H1 (cell line): ENCODE measurements around the gene CXCL10. TPM values are rescaled to one million over a fixed set of nuclear protein-coding genes. Genes with fewer than 3 reads are reported as not detected.

Source experiments
- CTCF ChIA-PET: fragments of 300-600 bp; sonication (Branson Sonifier 250); formaldehyde crosslinking; loops from one replicate; lab custom pipeline; 2021; ENCODE audit not compliant: partially characterized antibody; lab: Charles Lee
- POLR2A ChIA-PET: fragments of 300-600 bp; sonication (Branson Sonifier 250); formaldehyde crosslinking; loops from one replicate; lab custom pipeline; 2021; ENCODE audit warnings: inconsistent platforms; ENCODE audit not compliant: partially characterized antibody; lab: Charles Lee
- DNase-seq, 2 experiments: peaks; one replicate each; pipeline versions ENCODE4 v3.0.0 to v3.0.0-alpha.2; 2010 to 2022; ENCODE audit warnings: low spot score in 2 of 2, low read depth in 1 of 2, mixed read lengths in 1 of 2
- FAIRE-seq: peaks from 2 replicates; lab custom pipeline; 2011; peaks lifted over from hg19 to GRCh38; lab: Jason Lieb, UNC
- H2AFZ ChIP-seq: 2 replicates; pipeline ENCODE4 v1.8.1; 2012; ENCODE audit warnings: low read length, inconsistent platforms
- H2AK5ac ChIP-seq: 2 replicates; pipeline ENCODE4 v1.6.1; 2013; ENCODE audit warnings: low read depth, low read length
- H2BK120ac ChIP-seq: replicated peaks from 2 replicates; pipeline ENCODE3; 2013; ENCODE audit warnings: low read depth, low read length, inconsistent platforms
- H2BK12ac ChIP-seq: 2 replicates; pipeline ENCODE4 v1.6.1; 2013; ENCODE audit warnings: low read depth, low read length
- H2BK15ac ChIP-seq: 2 replicates; pipeline ENCODE4 v1.6.1; 2013; ENCODE audit warnings: low read length
- H2BK20ac ChIP-seq: 2 replicates; pipeline ENCODE4 v1.6.1; 2013; ENCODE audit warnings: low read length
- H2BK5ac ChIP-seq: 2 replicates; pipeline ENCODE4 v1.6.1; 2013; ENCODE audit warnings: low read depth, low read length
- H3K14ac ChIP-seq: 2 replicates; pipeline ENCODE4 v1.6.1; 2013; ENCODE audit warnings: inconsistent platforms; ENCODE audit not compliant: insufficient read length
- H3K18ac ChIP-seq: 2 replicates; pipeline ENCODE4 v1.6.1; 2013; ENCODE audit warnings: low read length; ENCODE audit errors: extremely low read depth
- H3K23ac ChIP-seq: 2 replicates; pipeline ENCODE4 v1.6.1; 2013; ENCODE audit warnings: inconsistent platforms; ENCODE audit not compliant: insufficient read length
- H3K23me2 ChIP-seq: 2 replicates; pipeline ENCODE4 v1.6.1; 2013; ENCODE audit warnings: low read depth, low read length
- H3K27ac ChIP-seq: 2 replicates; pipeline ENCODE4 v1.6.1; 2011; ENCODE audit warnings: low read depth, low read length, inconsistent platforms
- H3K27me3 ChIP-seq, 4 experiments: replicated peaks in 1 of 4; 1 replicate in 1 of 4; 2 replicates in 3 of 4; pipeline versions ENCODE4 v1.6.1 to v1.8.1; 2011 to 2013; ENCODE audit warnings: low read length in 3 of 4, mild to moderate bottlenecking in 3 of 4, inconsistent platforms in 2 of 4, mixed read lengths in 2 of 4, moderate library complexity in 1 of 4; ENCODE audit not compliant: control insufficient read depth in 3 of 4, insufficient read depth in 3 of 4; ENCODE audit errors: extremely low read depth in 1 of 4
- H3K36me3 ChIP-seq, 4 experiments: 2 replicates each; pipeline versions ENCODE4 v1.6.1 to v1.8.1; 2011 to 2013; ENCODE audit warnings: mild to moderate bottlenecking in 4 of 4, low read length in 3 of 4, moderate library complexity in 2 of 4, control low read depth in 1 of 4, inconsistent platforms in 1 of 4; ENCODE audit not compliant: insufficient read depth in 4 of 4, control insufficient read depth in 2 of 4
- H3K4ac ChIP-seq: replicated peaks from 2 replicates; pipeline ENCODE3; 2013; ENCODE audit warnings: low read length, low read depth, mixed read lengths, inconsistent platforms; ENCODE audit not compliant: insufficient read length
- H3K4me1 ChIP-seq, 4 experiments: replicated peaks in 1 of 4; 1 replicate in 1 of 4; 2 replicates in 3 of 4; pipeline versions ENCODE4 v1.6.1 to v1.8.1; 2011 to 2013; ENCODE audit warnings: low read length in 3 of 4, inconsistent platforms in 2 of 4, mixed read lengths in 1 of 4; ENCODE audit not compliant: insufficient read depth in 4 of 4, control insufficient read depth in 3 of 4
- H3K4me2 ChIP-seq, 2 experiments: 2 replicates each; pipeline versions ENCODE4 v1.6.1 to v1.8.1; 2011 to 2013; ENCODE audit warnings: low read depth in 2 of 2, low read length in 2 of 2, control low read depth in 1 of 2, inconsistent platforms in 1 of 2, mild to moderate bottlenecking in 1 of 2; ENCODE audit not compliant: insufficient read depth in 1 of 2
- H3K4me3 ChIP-seq, 4 experiments: fragments of 200-600, 300-600 bp in 1 of 4; sonication (generic), shearing (Covaris generic), sonication (Bioruptor Twin) in 1 of 4; 2 replicates each; pipeline versions ENCODE4 v1.5.1 to v1.8.1; 2011 to 2016; ENCODE audit warnings: low read length in 4 of 4, low read depth in 3 of 4, control low read depth in 2 of 4, inconsistent platforms in 2 of 4, mild to moderate bottlenecking in 2 of 4, mixed read lengths in 1 of 4, moderate library complexity in 1 of 4; ENCODE audit not compliant: insufficient read depth in 2 of 4; ENCODE audit errors: extremely low read depth in 1 of 4
- H3K56ac ChIP-seq: replicated peaks from 2 replicates; pipeline ENCODE3; 2013; ENCODE audit warnings: low read depth, mild to moderate bottlenecking, mixed read lengths, low read length, inconsistent platforms; ENCODE audit not compliant: insufficient read length
- H3K79me1 ChIP-seq: 2 replicates; pipeline ENCODE4 v1.6.1; 2013; ENCODE audit warnings: low read depth, low read length, control low read depth
- H3K79me2 ChIP-seq, 2 experiments: 2 replicates each; pipeline versions ENCODE4 v1.6.1 to v1.8.1; 2012 to 2013; ENCODE audit warnings: low read length in 2 of 2, mild to moderate bottlenecking in 2 of 2, inconsistent platforms in 1 of 2; ENCODE audit not compliant: insufficient read depth in 2 of 2, control insufficient read depth in 1 of 2
- H3K9ac ChIP-seq, 4 experiments: replicated peaks in 1 of 4; 1 replicate in 1 of 4; 2 replicates in 3 of 4; pipeline versions ENCODE4 v1.6.1 to v1.8.1; 2011 to 2013; ENCODE audit warnings: low read depth in 3 of 4, low read length in 3 of 4, control low read depth in 2 of 4, mild to moderate bottlenecking in 2 of 4, moderate library complexity in 2 of 4, inconsistent platforms in 1 of 4; ENCODE audit errors: extremely low read depth in 1 of 4
- H3K9me3 ChIP-seq, 2 experiments: 2 replicates each; pipeline versions ENCODE4 v1.6.1 to v1.8.1; 2012 to 2013; ENCODE audit warnings: mild to moderate bottlenecking in 2 of 2, moderate library complexity in 2 of 2, control low read depth in 1 of 2, inconsistent platforms in 1 of 2, low read depth in 1 of 2, low read length in 1 of 2, mixed read lengths in 1 of 2; ENCODE audit not compliant: insufficient read depth in 2 of 2
- H4K20me1 ChIP-seq, 2 experiments: replicated peaks in 1 of 2; 2 replicates each; pipeline versions ENCODE3 to v1.8.1; 2011 to 2013; ENCODE audit warnings: inconsistent platforms in 2 of 2, low read length in 2 of 2, mild to moderate bottlenecking in 1 of 2; ENCODE audit not compliant: insufficient read depth in 2 of 2, control insufficient read depth in 1 of 2
- H4K5ac ChIP-seq: 2 replicates; pipeline ENCODE4 v1.6.1; 2013; ENCODE audit warnings: low read length, low read depth, mixed read lengths, inconsistent platforms; ENCODE audit not compliant: insufficient read length
- H4K8ac ChIP-seq: 2 replicates; pipeline ENCODE4 v1.8.0; 2013; ENCODE audit warnings: mild to moderate bottlenecking, moderate library complexity, low read length, inconsistent platforms; ENCODE audit not compliant: insufficient read depth; ENCODE audit errors: extremely low read depth
- H4K91ac ChIP-seq: replicated peaks from 2 replicates; pipeline ENCODE3; 2013; ENCODE audit warnings: low read length, mixed read lengths, inconsistent platforms; ENCODE audit not compliant: insufficient read length
- CHD1 ChIP-seq: IDR thresholded peaks from 2 replicates; pipeline ENCODE4 v1.6.1; 2012; ENCODE audit warnings: low read depth, low read length, improper control_type of control experiment
- GTF2F1 ChIP-seq: IDR thresholded peaks from 2 replicates; pipeline ENCODE4 v1.6.1; 2012; ENCODE audit warnings: low read depth, low read length, improper control_type of control experiment, borderline replicate concordance
- HDAC6 ChIP-seq: IDR thresholded peaks from one replicate; pipeline ENCODE4 v1.7.1; 2012; ENCODE audit warnings: low read depth, mild to moderate bottlenecking, inconsistent platforms, low read length, moderate library complexity
- POLR2A ChIP-seq, 2 experiments: IDR thresholded peaks; 1 replicate in 1 of 2; 2 replicates in 1 of 2; pipeline ENCODE4 v1.6.1; 2011; ENCODE audit warnings: low read depth in 2 of 2, low read length in 2 of 2, mild to moderate bottlenecking in 2 of 2; ENCODE audit errors: control extremely low read depth in 1 of 2
- POU5F1 ChIP-seq: IDR thresholded peaks from 2 replicates; pipeline ENCODE4 v1.6.1; 2011; ENCODE audit warnings: low read depth, mild to moderate bottlenecking, low read length, moderate library complexity
- SAP30 ChIP-seq: fragments of 300-600 bp; sonication (generic); IDR thresholded peaks from 2 replicates; pipeline ENCODE4 v1.7.1; 2012; ENCODE audit warnings: low read length, moderate library complexity, mild to moderate bottlenecking, inconsistent platforms; ENCODE audit not compliant: insufficient read depth, insufficient replicate concordance
- SP4 ChIP-seq: IDR thresholded peaks from 2 replicates; pipeline ENCODE4 v1.6.1; 2012; ENCODE audit warnings: low read length, inconsistent platforms
- TCF12 ChIP-seq: IDR thresholded peaks from 2 replicates; pipeline ENCODE4 v1.6.1; 2011; ENCODE audit warnings: low read depth, mild to moderate bottlenecking, low read length
- WGBS, 2 experiments: shearing (Covaris generic) in 1 of 2; methylation state at CpG; one replicate each; pipeline versions ENCODE4 v1.1.6 to v1.1.7; 2013 to 2015; ENCODE audit warnings: low lambda C conversion rate in 2 of 2, mixed read lengths in 2 of 2, inconsistent platforms in 1 of 2, low coverage in 1 of 2, missing lambda C conversion rate in 1 of 2; ENCODE audit not compliant: insufficient replicate concordance in 2 of 2, insufficient coverage in 1 of 2, insufficient read length in 1 of 2; ENCODE audit errors: extremely low coverage in 1 of 2, missing lambda C conversion rate in 1 of 2; 5-methylcytosine and 5-hydroxymethylcytosine counted together
- polyA plus RNA-seq, 7 experiments: library from polyadenylated mRNA; depleted of rRNA in 3 of 7; stranded (reverse) in 5 of 7; unstranded in 2 of 7; fragments of >200 nt in 5 of 7; fragments of 200-250 nt in 2 of 7; gene quantifications; 1 replicate in 5 of 7; 2 replicates in 1 of 7; 4 replicates in 1 of 7; pipeline versions ENCODE4 v1.2.1 to v1.2.3, GENCODE V29; 2011 to 2013; ENCODE audit warnings: missing spikeins in 2 of 7, mixed read lengths in 2 of 7
- total RNA-seq: library from RNA; stranded (reverse); fragmentation: NEBNext Ultra II Directional; extraction: Animal tissue kit (Norgen Biotek cat#: 25700); gene quantifications from 2 replicates; pipeline ENCODE4 v1.2.1, GENCODE V29; 2021

Gene CXCL10
- total and polyA plus RNA-seq, 2 of the 8 experiments (the other 6 are each of a cell fraction or from before 2014, with no cell fraction given) = not detected

- no peak for FAIRE-seq
- Histone ChIP-seq H3K18ac (no peak overlapping the region), H3K27ac (no peak overlapping the region), H3K9me3 (no peaks in the 10 kb centered on the region), H2BK5ac (no peak overlapping the region), H3K14ac (no peak overlapping the region), H3K36me3 (no peaks in the 10 kb centered on the region), H2BK12ac (no peak overlapping the region), H3K23ac (no peak overlapping the region), H3K4ac (no peak overlapping the region), H2BK20ac (no peak overlapping the region), H3K56ac (no peak overlapping the region), H3K79me2 (no peaks in the 10 kb centered on the region), H4K5ac (no peak overlapping the region), H3K4me1 (no peaks in the 10 kb centered on the region), H4K20me1 (no peaks in the 10 kb centered on the region), H3K4me2 (no peak overlapping the region), H3K9ac (no peak overlapping the region), H4K91ac (no peak overlapping the region), H2AFZ (no peak overlapping the region), H2BK15ac (no peak overlapping the region), H3K23me2 (no peaks in the 10 kb centered on the region), H3K27me3 (no peaks in the 10 kb centered on the region), H4K8ac (no peak overlapping the region), H2BK120ac (no peak overlapping the region), H2AK5ac (no peak overlapping the region), H3K79me1 (no peaks in the 10 kb centered on the region), H3K4me3 (no peak overlapping the region)
- POLR2A ChIA-PET = interaction anchor here (1.2 kb wide), 1 partner anchor 10 kb away, joined by 3 read pairs; no protein-coding TSS in a partner anchor
- no peak for DNase-seq
- WGBS, 2 experiments = 85% methylated on average over 3 of the region's 3 CpGs; no CpG with 5 or more reads in 1 of the 2 experiments
- CTCF ChIA-PET = interaction anchor here (0.9 kb wide), 1 partner anchor 39 kb away, joined by 4 read pairs; no protein-coding TSS in a partner anchor
- TF ChIP-seq GTF2F1 = no peak
- TF ChIP-seq HDAC6 = no peak
- TF ChIP-seq POU5F1 = no peak
- TF ChIP-seq SAP30 = no peak
- TF ChIP-seq TCF12 = no peak
- TF ChIP-seq SP4 = no peak
- TF ChIP-seq POLR2A (IDR thresholded peaks at IDR 0.05; ENCODE audit: control extremely low read depth in 1 of 2, low read depth in 2 of 2, low read length in 2 of 2) = no peak
- no peak for TF ChIP-seq CHD1
Measured at GRCh38 chr4:76035141-76035540, 11.8 kb upstream of the CXCL10 start.
